Liver (tissue), 9 donors: Measurements from ENCODE around the gene PPT2. TPM values are rescaled to one million over a fixed set of nuclear protein-coding genes. Genes with fewer than 3 reads are reported as not detected.

Experiments
- DNase-seq: peaks from one replicate; pipeline ENCODE4 v3.0.0-alpha.2; 2017; ENCODE audit warnings: low spot score
- H3K27ac ChIP-seq, 2 donors: one replicate each; pipeline ENCODE4 v1.7.0; 2013; ENCODE audit warnings: inconsistent platforms in 2 of 2, low read length in 2 of 2, control low read depth in 1 of 2, low read depth in 1 of 2, mild to moderate bottlenecking in 1 of 2
- H3K27me3 ChIP-seq, 4 donors: one replicate each; pipeline versions ENCODE4 v1.6.1 to v1.7.0; 2013; ENCODE audit warnings: low read length in 3 of 4, inconsistent platforms in 1 of 4, mild to moderate bottlenecking in 1 of 4, moderate library complexity in 1 of 4; ENCODE audit not compliant: control insufficient read depth in 4 of 4, insufficient read depth in 4 of 4
- H3K36me3 ChIP-seq, 4 donors: one replicate each; pipeline versions ENCODE4 v1.6.1 to v1.7.0; 2013; ENCODE audit warnings: low read length in 3 of 4, mild to moderate bottlenecking in 3 of 4, low read depth in 1 of 4, moderate library complexity in 1 of 4; ENCODE audit not compliant: control insufficient read depth in 4 of 4, insufficient read depth in 3 of 4
- H3K4me1 ChIP-seq, 4 donors: one replicate each; pipeline versions ENCODE4 v1.6.1 to v1.7.0; 2013; ENCODE audit warnings: low read length in 3 of 4, mild to moderate bottlenecking in 3 of 4, moderate library complexity in 1 of 4; ENCODE audit not compliant: control insufficient read depth in 4 of 4, insufficient read depth in 4 of 4
- H3K4me3 ChIP-seq, 3 donors: one replicate each; pipeline versions ENCODE4 v1.6.1 to v1.7.0; 2013; ENCODE audit warnings: low read length in 3 of 3, control low read depth in 1 of 3, low read depth in 1 of 3, mild to moderate bottlenecking in 1 of 3
- H3K9ac ChIP-seq, 2 donors: one replicate each; pipeline ENCODE4 v1.7.0; 2013; ENCODE audit warnings: low read length in 2 of 2, mild to moderate bottlenecking in 2 of 2, moderate library complexity in 2 of 2, control low read depth in 1 of 2, low read depth in 1 of 2
- H3K9me3 ChIP-seq, 4 donors: one replicate each; pipeline versions ENCODE4 v1.6.1 to v1.7.0; 2013; ENCODE audit warnings: low read length in 3 of 4; ENCODE audit not compliant: control insufficient read depth in 4 of 4
- ATF3 ChIP-seq: IDR thresholded peaks from 2 replicates; pipeline ENCODE4 v1.6.1; 2016; ENCODE audit warnings: antibody characterized with exemption
- CTCF ChIP-seq: fragments of 150-350 bp; IDR thresholded peaks from 2 replicates; pipeline ENCODE4 v1.5.1; 2017; ENCODE audit warnings: improper control_type of control experiment, low read depth, low read length; ENCODE audit not compliant: missing input control
- EGR1 ChIP-seq, 2 donors: IDR thresholded peaks; 2 replicates each; pipeline ENCODE4 v1.6.1; 2016 to 2018; ENCODE audit warnings: antibody characterized with exemption in 2 of 2, low read depth in 2 of 2
- FOXA1 ChIP-seq: IDR thresholded peaks from 2 replicates; pipeline ENCODE4 v1.6.1; 2016; ENCODE audit warnings: antibody characterized with exemption
- FOXA2 ChIP-seq: IDR thresholded peaks from 2 replicates; pipeline ENCODE4 v1.6.1; 2016; ENCODE audit warnings: antibody characterized with exemption
- GABPA ChIP-seq, 2 donors: IDR thresholded peaks in 1 of 2; conservative IDR thresholded peaks in 1 of 2; 2 replicates each; pipeline ENCODE4 v1.6.1; 2016; ENCODE audit warnings: antibody characterized with exemption in 2 of 2, mild to moderate bottlenecking in 1 of 2, moderate library complexity in 1 of 2
- HNF4A ChIP-seq, 2 donors: conservative IDR thresholded peaks; 2 replicates each; pipeline ENCODE4 v1.6.1; 2016; ENCODE audit warnings: antibody characterized with exemption in 2 of 2, mild to moderate bottlenecking in 2 of 2
- HNF4G ChIP-seq: IDR thresholded peaks from 2 replicates; pipeline ENCODE4 v1.6.1; 2016; ENCODE audit warnings: antibody characterized with exemption
- JUND ChIP-seq, 2 donors: IDR thresholded peaks; 2 replicates each; pipeline ENCODE4 v1.6.1; 2016; ENCODE audit warnings: antibody characterized with exemption in 2 of 2
- NR2F2 ChIP-seq: IDR thresholded peaks from 2 replicates; pipeline ENCODE4 v1.6.1; 2016; ENCODE audit warnings: antibody characterized with exemption
- RAD21 ChIP-seq, 2 donors: IDR thresholded peaks; 2 replicates each; pipeline ENCODE4 v1.6.1; 2016; ENCODE audit warnings: antibody characterized with exemption in 2 of 2, mild to moderate bottlenecking in 2 of 2
- SP1 ChIP-seq: IDR thresholded peaks from 2 replicates; pipeline ENCODE4 v1.6.1; 2018; ENCODE audit warnings: antibody characterized with exemption, mild to moderate bottlenecking
- TAF1 ChIP-seq: conservative IDR thresholded peaks from 2 replicates; pipeline ENCODE4 v1.6.1; 2016; ENCODE audit warnings: antibody characterized with exemption, mild to moderate bottlenecking
- YY1 ChIP-seq: IDR thresholded peaks from 2 replicates; pipeline ENCODE4 v1.6.1; 2016; ENCODE audit warnings: antibody characterized with exemption, mild to moderate bottlenecking
- ZBTB33 ChIP-seq: IDR thresholded peaks from 2 replicates; pipeline ENCODE4 v1.6.1; 2016; ENCODE audit warnings: antibody characterized with exemption
- WGBS: extraction: QIAGEN DNeasy Blood & Tissue Kit; methylation state at CpG from one replicate; pipeline ENCODE4 v1.1.7; 2013; 5-methylcytosine and 5-hydroxymethylcytosine counted together
- polyA plus RNA-seq, 2 donors: library from polyadenylated mRNA; stranded (reverse) in 1 of 2; unstranded in 1 of 2; fragments of 200-250 nt in 1 of 2; fragments of >200 nt in 1 of 2; fragmentation: Nextera tagmentation in 1 of 2; extraction: Ambion mirVana in 1 of 2; gene quantifications; one replicate each; pipeline versions ENCODE4 v1.2.1 to v1.2.3, GENCODE V29; 2013 to 2015
- total RNA-seq, 2 donors: library from RNA; depleted of rRNA; stranded (reverse); fragments of >200 nt; gene quantifications; one replicate each; pipeline ENCODE4 v1.2.3, GENCODE V29; 2014
- TF ChIP-seq, protein P1 (sequence below): IDR thresholded peaks from 2 replicates; pipeline ENCODE4 v1.6.1; 2016; ENCODE audit warnings: antibody characterized with exemption
- TF ChIP-seq, protein P2 (sequence below): IDR thresholded peaks from 2 replicates; pipeline ENCODE4 v1.6.1; 2016; ENCODE audit warnings: antibody characterized with exemption, mild to moderate bottlenecking
- donor health status: healthy.
- donor health status: healthy.
- donor health status: healthy.
- donor health status: healthy.
- donor health status: healthy.

The PPT2 gene
- total and polyA plus RNA-seq, 4 donors: 7.6 to 47.4 (median 15.1) TPM

DNA sequence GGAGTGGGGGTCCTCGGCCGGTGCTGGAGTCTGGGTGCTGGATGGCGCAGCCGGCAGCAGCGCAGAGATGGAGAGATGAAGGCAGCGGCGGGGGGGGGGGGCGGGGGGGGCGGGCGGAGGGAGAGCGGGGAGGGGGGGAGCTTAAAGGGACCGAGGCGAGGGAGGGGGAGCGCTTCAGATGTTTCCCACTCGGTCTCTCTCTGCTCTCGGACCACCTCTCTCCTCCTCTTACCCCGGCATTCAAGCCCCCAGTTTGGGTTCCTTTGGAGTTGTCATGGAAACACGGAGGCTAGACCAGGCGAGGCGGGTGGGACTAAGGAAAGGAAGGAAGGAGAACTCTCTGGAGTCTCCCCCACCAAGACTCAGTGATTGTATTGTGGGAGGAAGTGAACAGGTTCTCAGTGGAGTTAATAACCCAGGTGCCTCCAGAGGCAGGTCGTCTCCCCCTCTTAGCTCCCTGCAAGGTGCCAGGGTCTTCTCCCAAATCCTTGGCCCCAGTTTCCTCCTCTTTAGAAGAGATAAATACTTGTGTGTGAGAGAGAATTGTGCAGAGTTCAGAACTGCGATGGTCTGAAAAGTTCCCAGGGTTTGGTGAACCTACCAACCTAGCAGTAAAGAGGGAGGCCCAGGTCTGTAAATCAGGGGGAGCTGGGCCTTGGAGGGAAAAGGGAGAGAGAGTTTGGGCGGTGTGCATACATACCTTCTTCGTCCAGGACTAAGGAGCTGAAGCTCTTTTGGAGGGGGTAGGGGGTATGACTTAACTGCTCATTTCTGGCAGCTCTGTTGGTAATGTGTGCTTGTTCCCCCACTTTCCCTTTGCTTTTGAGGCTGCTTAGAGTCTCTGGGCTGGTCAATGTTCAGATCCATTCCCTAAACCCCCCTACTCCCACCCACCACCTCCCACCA, 1.8 kb upstream of the PPT2 start, which contains the start of gene PRRT1:
Gene PRRT1, minus strand, starts transcription at position 77 of the 906 bp plus-strand sequence. CDS start 112 bp downstream, outside the sequence.
- H3K9me3 ChIP-seq: peaks cover 0 to 2% (median 0%) of the 10 kb centered on the region in 4 donors
- H3K4me3 ChIP-seq: no peak within 1 kb of the TSS
- peaks cover 6 to 26% (median 13%) of the 10 kb centered on the region in 4 donors for H3K4me1 ChIP-seq
- H3K9ac ChIP-seq: no peak within 1 kb of the TSS
- TF ChIP-seq FOXA1 (no peak), SP1 (no peak), HNF4A (conservative IDR thresholded peaks at IDR 0.05) (no peak), TAF1 (no peak), YY1 (no peak), JUND (IDR thresholded peaks at IDR 0.05) (no peak), RAD21 (IDR thresholded peaks at IDR 0.05) (no peak), ATF3 (no peak), FOXA2 (no peak), NR2F2 (no peak), ZBTB33 (no peak), EGR1 (IDR thresholded peaks at IDR 0.05; ENCODE audit: low read depth in 2 of 2) (no peak)
- TF ChIP-seq, protein P1, sequence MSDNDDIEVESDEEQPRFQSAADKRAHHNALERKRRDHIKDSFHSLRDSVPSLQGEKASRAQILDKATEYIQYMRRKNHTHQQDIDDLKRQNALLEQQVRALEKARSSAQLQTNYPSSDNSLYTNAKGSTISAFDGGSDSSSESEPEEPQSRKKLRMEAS: no peak
- TF ChIP-seq, protein P2, sequence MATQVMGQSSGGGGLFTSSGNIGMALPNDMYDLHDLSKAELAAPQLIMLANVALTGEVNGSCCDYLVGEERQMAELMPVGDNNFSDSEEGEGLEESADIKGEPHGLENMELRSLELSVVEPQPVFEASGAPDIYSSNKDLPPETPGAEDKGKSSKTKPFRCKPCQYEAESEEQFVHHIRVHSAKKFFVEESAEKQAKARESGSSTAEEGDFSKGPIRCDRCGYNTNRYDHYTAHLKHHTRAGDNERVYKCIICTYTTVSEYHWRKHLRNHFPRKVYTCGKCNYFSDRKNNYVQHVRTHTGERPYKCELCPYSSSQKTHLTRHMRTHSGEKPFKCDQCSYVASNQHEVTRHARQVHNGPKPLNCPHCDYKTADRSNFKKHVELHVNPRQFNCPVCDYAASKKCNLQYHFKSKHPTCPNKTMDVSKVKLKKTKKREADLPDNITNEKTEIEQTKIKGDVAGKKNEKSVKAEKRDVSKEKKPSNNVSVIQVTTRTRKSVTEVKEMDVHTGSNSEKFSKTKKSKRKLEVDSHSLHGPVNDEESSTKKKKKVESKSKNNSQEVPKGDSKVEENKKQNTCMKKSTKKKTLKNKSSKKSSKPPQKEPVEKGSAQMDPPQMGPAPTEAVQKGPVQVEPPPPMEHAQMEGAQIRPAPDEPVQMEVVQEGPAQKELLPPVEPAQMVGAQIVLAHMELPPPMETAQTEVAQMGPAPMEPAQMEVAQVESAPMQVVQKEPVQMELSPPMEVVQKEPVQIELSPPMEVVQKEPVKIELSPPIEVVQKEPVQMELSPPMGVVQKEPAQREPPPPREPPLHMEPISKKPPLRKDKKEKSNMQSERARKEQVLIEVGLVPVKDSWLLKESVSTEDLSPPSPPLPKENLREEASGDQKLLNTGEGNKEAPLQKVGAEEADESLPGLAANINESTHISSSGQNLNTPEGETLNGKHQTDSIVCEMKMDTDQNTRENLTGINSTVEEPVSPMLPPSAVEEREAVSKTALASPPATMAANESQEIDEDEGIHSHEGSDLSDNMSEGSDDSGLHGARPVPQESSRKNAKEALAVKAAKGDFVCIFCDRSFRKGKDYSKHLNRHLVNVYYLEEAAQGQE: no peak
- DNase-seq: no peak
- no peak within 1 kb of the TSS for H3K27ac ChIP-seq
- WGBS: 40% methylated on average over 21 of the region's 24 CpGs
- peaks cover 0 to 5% (median 2%) of the 10 kb centered on the region in 4 donors for H3K36me3 ChIP-seq
- H3K27me3 ChIP-seq: peaks cover 0 to 5% (median 0%) of the 10 kb centered on the region in 4 donors

- H3K27ac ChIP-seq: peak overlapping the region; percentile 10 to 88
- H3K4me1 ChIP-seq: peaks cover 6 to 26% (median 13%) of the 10 kb centered on the region in 4 donors
- H3K9ac ChIP-seq: no peak overlapping the region
- DNase-seq: peak; percentile 72
- peak overlapping the region in 1 of 3 donors; percentile 66 for H3K4me3 ChIP-seq
- peaks cover 0 to 2% (median 0%) of the 10 kb centered on the region in 4 donors for H3K9me3 ChIP-seq
- peaks cover 3 to 8% (median 6%) of the 10 kb centered on the region in 4 donors for H3K36me3 ChIP-seq
- WGBS: 54% methylated on average over 35 of the region's 35 CpGs
- peaks cover 0 to 5% (median 0%) of the 10 kb centered on the region in 4 donors for H3K27me3 ChIP-seq
- no peak for TF ChIP-seq NR2F2
- TF ChIP-seq JUND (IDR thresholded peaks at IDR 0.05): no peak
- no peak for TF ChIP-seq FOXA2
- TF ChIP-seq ZBTB33: no peak
- TF ChIP-seq HNF4A (conservative IDR thresholded peaks at IDR 0.05): no peak
- no peak for TF ChIP-seq HNF4G
- TF ChIP-seq RAD21 (IDR thresholded peaks at IDR 0.05): no peak
- TF ChIP-seq FOXA1: no peak
- TF ChIP-seq, protein P1: no peak
- TF ChIP-seq CTCF: no peak
- TF ChIP-seq ATF3: no peak
- TF ChIP-seq GABPA (IDR thresholded peaks at IDR 0.05 in 1 of 2, conservative IDR thresholded peaks at IDR 0.05 in 1 of 2): no peak
- TF ChIP-seq SP1: no peak
Measured at GRCh38 chr6:32152769-32153563, 975 bp upstream of the PPT2 start.
